Neural crest cell (in vitro differentiated cells): ENCODE results near the gene INO80. TPM values are rescaled to one million over a fixed set of nuclear protein-coding genes. Genes with fewer than 3 reads are reported as not detected.
A peak's percentile ranks its signal among the peaks of the same experiment; 100 is the strongest.

Experiments used
- DNase-seq: peaks from one replicate; pipeline ENCODE4 v3.0.0; 2021; ENCODE audit warnings: low read depth, mixed read lengths, low spot score
- H3K27ac Mint-ChIP-seq: one replicate; pipeline ENCODE4 v1.8.0; 2021; ENCODE audit warnings: mild to moderate bottlenecking, mixed read lengths; ENCODE audit not compliant: unreplicated experiment
- H3K27me3 Mint-ChIP-seq: 2 replicates; pipeline ENCODE4 v1.8.0; 2021; ENCODE audit warnings: low read depth, mild to moderate bottlenecking, mixed read lengths
- H3K36me3 Mint-ChIP-seq: 2 replicates; pipeline ENCODE4 v1.8.0; 2021; ENCODE audit warnings: low read depth, mild to moderate bottlenecking, mixed read lengths
- H3K4me1 Mint-ChIP-seq: 2 replicates; pipeline ENCODE4 v1.8.0; 2021; ENCODE audit warnings: mixed read lengths
- H3K4me3 Mint-ChIP-seq: one replicate; pipeline ENCODE4 v1.8.0; 2021; ENCODE audit warnings: mild to moderate bottlenecking, mixed read lengths
- H3K9me3 Mint-ChIP-seq: 2 replicates; pipeline ENCODE4 v1.8.0; 2021; ENCODE audit warnings: mixed read lengths
- total RNA-seq: library from RNA; stranded (reverse); gene quantifications from 2 replicates; pipeline ENCODE4 v1.2.1, GENCODE V29; 2021
- TF ChIP-seq, protein P1 (sequence below): fragments of 200-600 bp; sonication (generic); conservative IDR thresholded peaks from 2 replicates; pipeline ENCODE4 v1.5.0; 2021; ENCODE audit warnings: antibody characterized with exemption, mild to moderate bottlenecking

Gene INO80
- total RNA-seq, 1 donor from 2014 or later, result 18.5 TPM

DNA sequence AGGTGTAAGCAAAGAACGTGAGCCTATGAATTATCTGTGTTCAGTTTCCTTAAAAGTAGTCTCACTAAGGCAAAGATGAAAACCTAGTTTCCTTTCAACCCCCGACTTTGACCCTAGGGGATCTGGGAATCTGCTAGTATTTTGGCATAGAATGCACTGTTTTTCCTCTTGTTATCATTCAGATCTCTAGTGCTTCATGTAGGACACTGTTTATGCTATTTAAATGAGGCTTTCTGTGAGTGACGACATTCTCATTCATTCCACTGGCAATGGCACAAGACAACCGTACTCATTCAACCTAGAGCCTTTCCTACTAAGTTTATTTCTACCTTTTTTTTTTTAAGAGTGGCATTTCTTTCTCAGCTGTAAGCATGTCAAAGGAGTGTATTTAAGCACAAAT is 95.8 kb downstream of the INO80 start:
- TF ChIP-seq, protein P1, sequence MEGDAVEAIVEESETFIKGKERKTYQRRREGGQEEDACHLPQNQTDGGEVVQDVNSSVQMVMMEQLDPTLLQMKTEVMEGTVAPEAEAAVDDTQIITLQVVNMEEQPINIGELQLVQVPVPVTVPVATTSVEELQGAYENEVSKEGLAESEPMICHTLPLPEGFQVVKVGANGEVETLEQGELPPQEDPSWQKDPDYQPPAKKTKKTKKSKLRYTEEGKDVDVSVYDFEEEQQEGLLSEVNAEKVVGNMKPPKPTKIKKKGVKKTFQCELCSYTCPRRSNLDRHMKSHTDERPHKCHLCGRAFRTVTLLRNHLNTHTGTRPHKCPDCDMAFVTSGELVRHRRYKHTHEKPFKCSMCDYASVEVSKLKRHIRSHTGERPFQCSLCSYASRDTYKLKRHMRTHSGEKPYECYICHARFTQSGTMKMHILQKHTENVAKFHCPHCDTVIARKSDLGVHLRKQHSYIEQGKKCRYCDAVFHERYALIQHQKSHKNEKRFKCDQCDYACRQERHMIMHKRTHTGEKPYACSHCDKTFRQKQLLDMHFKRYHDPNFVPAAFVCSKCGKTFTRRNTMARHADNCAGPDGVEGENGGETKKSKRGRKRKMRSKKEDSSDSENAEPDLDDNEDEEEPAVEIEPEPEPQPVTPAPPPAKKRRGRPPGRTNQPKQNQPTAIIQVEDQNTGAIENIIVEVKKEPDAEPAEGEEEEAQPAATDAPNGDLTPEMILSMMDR, result no peak
- H3K4me1 Mint-ChIP-seq, result no peaks in the 10 kb centered on the region
- no peaks in the 10 kb centered on the region for H3K36me3 Mint-ChIP-seq
- DNase-seq, result no peak
- H3K27me3 Mint-ChIP-seq, result no peaks in the 10 kb centered on the region
- H3K9me3 Mint-ChIP-seq, result no peaks in the 10 kb centered on the region
- no peak overlapping the region for H3K4me3 Mint-ChIP-seq
- no peak overlapping the region for H3K27ac Mint-ChIP-seq

DNA sequence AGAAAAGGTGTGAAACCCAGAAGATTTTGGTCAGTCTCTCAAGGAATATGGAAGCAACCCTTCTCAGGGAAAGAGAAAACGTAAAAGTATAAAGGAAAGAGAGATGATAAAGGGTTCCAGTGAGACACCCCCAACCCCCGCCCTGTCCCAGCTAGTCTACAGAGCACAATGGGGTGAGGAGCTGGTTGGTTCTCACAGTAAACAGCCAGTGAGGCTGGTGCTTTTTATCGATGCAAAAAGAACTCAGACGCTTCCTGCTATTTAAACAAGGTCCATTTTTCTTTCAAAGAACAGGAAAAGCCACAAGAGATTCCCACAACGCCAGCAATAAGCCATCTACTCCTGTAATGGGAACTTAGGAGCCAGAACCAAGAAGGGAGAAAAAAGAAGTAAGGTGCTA is 96.9 kb downstream of the INO80 start:
- Mint-ChIP-seq H3K4me3 (no peak overlapping the region), H3K27me3 (no peaks in the 10 kb centered on the region), H3K4me1 (no peaks in the 10 kb centered on the region), H3K36me3 (no peaks in the 10 kb centered on the region), H3K9me3 (no peaks in the 10 kb centered on the region), H3K27ac (no peak overlapping the region)
- TF ChIP-seq, protein P1, result no peak
- DNase-seq, result no peak

DNA sequence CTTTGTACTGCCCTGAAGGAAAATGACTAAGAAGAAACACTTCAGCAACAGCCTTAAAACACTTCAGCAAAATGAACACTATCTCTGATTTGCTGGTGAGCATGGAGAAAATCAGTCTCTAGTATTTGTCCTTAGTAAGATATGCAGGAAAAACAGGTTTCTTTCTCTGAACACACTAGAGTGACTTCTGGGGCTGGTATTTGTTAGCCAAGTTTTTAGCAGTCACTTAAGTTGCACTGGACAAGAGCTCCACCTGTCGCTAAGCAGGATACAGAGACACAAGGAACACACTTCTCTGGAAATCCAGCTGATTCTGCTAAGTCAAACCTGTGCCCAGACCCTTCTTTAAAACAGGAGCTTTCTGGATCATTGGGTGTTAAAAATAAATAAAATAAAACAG is 97.5 kb downstream of the INO80 start:
- Mint-ChIP-seq H3K9me3 (no peaks in the 10 kb centered on the region), H3K27ac (no peak overlapping the region), H3K27me3 (no peaks in the 10 kb centered on the region), H3K4me1 (no peaks in the 10 kb centered on the region), H3K4me3 (no peak overlapping the region), H3K36me3 (no peaks in the 10 kb centered on the region)
- no peak for DNase-seq
- TF ChIP-seq, protein P1, result no peak

DNA sequence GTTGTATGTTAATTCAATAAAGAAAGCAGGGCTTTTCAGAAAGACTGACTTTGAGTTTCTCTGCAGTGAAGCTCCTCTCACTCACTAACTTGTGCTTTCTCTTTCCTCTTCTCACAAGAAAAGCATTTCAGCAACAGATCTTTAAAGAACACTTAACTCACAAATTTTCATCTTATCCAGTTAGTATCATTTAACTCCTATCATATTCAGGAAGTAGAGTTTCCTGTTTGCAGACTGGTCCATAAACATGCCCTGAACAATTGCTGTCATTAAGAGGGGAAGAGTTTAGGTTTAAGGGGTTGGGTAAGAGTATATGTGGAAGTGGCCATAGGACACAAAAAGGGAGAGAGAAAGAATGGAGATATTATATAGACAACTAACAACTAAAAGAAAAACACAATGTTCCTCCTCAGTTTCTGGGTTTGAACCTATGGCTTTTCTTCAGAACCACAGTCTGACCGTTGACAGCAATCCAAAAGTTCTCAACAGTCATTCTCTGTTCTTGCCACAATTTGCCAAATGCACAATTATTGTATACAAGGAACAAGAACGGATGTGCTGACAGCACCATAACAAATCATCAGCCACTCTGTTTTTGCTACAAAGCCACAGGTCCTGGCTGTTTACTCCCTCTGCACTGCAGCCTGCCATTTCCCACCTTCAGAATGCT is 98.9 kb downstream of the INO80 start:
- no peaks in the 10 kb centered on the region for H3K4me1 Mint-ChIP-seq
- no peaks in the 10 kb centered on the region for H3K27me3 Mint-ChIP-seq
- no peaks in the 10 kb centered on the region for H3K9me3 Mint-ChIP-seq
- TF ChIP-seq, protein P1, result no peak
- DNase-seq, result no peak
- H3K27ac Mint-ChIP-seq, result peak overlapping the region; percentile 59
- H3K4me3 Mint-ChIP-seq, result no peak overlapping the region
- H3K36me3 Mint-ChIP-seq, result no peaks in the 10 kb centered on the region

DNA sequence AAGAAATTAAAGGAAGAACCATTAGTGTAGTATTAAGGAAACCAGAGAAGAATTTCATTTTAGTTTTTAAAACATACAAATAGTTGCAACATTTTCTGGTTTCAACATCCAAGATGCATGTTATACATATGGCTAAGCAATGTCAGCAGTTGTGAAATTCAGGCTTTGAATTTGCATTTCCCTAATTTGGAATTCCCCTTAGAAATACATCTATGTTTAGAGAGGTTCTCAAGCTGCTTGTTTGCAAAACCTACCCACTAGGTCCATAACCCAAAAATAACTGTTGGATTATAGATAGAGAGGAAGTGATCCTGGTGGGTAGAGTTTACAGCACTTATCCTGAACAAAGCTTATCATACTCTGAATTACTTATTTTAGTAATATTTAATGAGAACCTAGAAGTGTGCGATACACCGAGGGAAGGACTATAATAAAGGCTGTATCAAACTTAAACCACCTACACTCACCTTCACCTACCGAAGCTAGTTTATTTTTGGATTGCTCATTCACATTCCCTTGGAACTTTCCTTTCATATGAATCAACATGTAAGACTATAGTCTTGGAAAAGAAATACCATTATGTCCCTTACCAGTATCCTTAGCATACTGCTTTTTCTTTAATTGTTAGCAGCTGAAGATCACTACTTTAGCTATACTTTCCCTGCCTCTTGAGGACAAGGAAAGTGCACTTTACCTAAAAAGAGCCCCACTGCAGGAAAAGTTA is 102.2 kb downstream of the INO80 start:
- no peaks in the 10 kb centered on the region for H3K4me1 Mint-ChIP-seq
- no peaks in the 10 kb centered on the region for H3K9me3 Mint-ChIP-seq
- no peak overlapping the region for H3K4me3 Mint-ChIP-seq
- TF ChIP-seq, protein P1, result no peak
- H3K27me3 Mint-ChIP-seq, result no peaks in the 10 kb centered on the region
- no peaks in the 10 kb centered on the region for H3K36me3 Mint-ChIP-seq
- DNase-seq, result no peak
- no peak overlapping the region for H3K27ac Mint-ChIP-seq
